Smooth muscle cell (in vitro differentiated cells): Measurements from ENCODE around the gene SLC16A5. TPM values are rescaled to one million over a fixed set of nuclear protein-coding genes. Genes with fewer than 3 reads are reported as not detected.
"Not testable (repeated sequence)": the region's sequence is repeated elsewhere in the genome, so short reads cannot be mapped to it uniquely, and the experiment has no call there.

Experiments used
- DNase-seq: peaks from one replicate; lab custom pipeline; 2025; ENCODE audit not compliant: unreplicated experiment; lab: John Stamatoyannopoulos, UW
- H2AFZ ChIP-seq: fragments of 200-600 bp; sonication (generic); 2 replicates; pipeline ENCODE4 v1.6.0; 2016; ENCODE audit warnings: antibody characterized with exemption, low read depth, mild to moderate bottlenecking
- H3F3A ChIP-seq: fragments of 200-600 bp; sonication (generic); 2 replicates; pipeline ENCODE4 v1.6.0; 2017; ENCODE audit warnings: antibody characterized with exemption, low read depth
- H3K27ac ChIP-seq: fragments of 200-600 bp; sonication (generic); 2 replicates; pipeline ENCODE4 v1.5.1; 2016; ENCODE audit warnings: low read depth, mild to moderate bottlenecking
- H3K27me3 ChIP-seq: fragments of 200-600 bp; sonication (generic); 2 replicates; pipeline ENCODE4 v1.6.1; 2016; ENCODE audit warnings: low read depth, mild to moderate bottlenecking
- H3K36me3 ChIP-seq: fragments of 200-600 bp; sonication (generic); 2 replicates; pipeline ENCODE4 v1.5.1; 2016; ENCODE audit warnings: low read depth
- H3K4me1 ChIP-seq: fragments of 200-600 bp; sonication (generic); 2 replicates; pipeline ENCODE4 v1.5.1; 2016; ENCODE audit warnings: low read depth
- H3K4me2 ChIP-seq: fragments of 200-600 bp; sonication (generic); 2 replicates; pipeline ENCODE4 v1.6.0; 2016; ENCODE audit warnings: mild to moderate bottlenecking
- H3K4me3 ChIP-seq: fragments of 200-600 bp; sonication (generic); 2 replicates; pipeline ENCODE4 v1.5.1; 2016; ENCODE audit warnings: mild to moderate bottlenecking
- H3K79me2 ChIP-seq: fragments of 200-600 bp; sonication (generic); 2 replicates; pipeline ENCODE4 v1.6.0; 2016; ENCODE audit warnings: low read depth, mild to moderate bottlenecking
- H3K9ac ChIP-seq: fragments of 200-600 bp; sonication (generic); 2 replicates; pipeline ENCODE4 v1.6.0; 2016; ENCODE audit warnings: low read depth
- H3K9me3 ChIP-seq: fragments of 200-600 bp; sonication (generic); replicated peaks from 2 replicates; pipeline ENCODE4 v1.5.1; 2016; ENCODE audit warnings: low read depth
- H4K20me1 ChIP-seq: fragments of 200-600 bp; sonication (generic); 2 replicates; pipeline ENCODE4 v1.6.0; 2016; ENCODE audit warnings: low read depth
- WGBS: methylation state at CpG from one replicate; pipeline ENCODE4 v1.1.7; 2016; ENCODE audit warnings: low lambda C conversion rate; 5-methylcytosine and 5-hydroxymethylcytosine counted together
- polyA plus RNA-seq: library from polyadenylated mRNA; unstranded; fragments of >200 nt; fragmentation: Nextera tagmentation; extraction: Ambion mirVana; gene quantifications from 2 replicates; pipeline ENCODE4 v1.2.1, GENCODE V29; 2016
- total RNA-seq: library from RNA; depleted of rRNA; stranded (reverse); fragments of >200 nt; gene quantifications from 2 replicates; pipeline ENCODE4 v1.2.3, GENCODE V29; 2014
- TF ChIP-seq, protein P1 (sequence below): fragments of 200-600 bp; sonication (generic); IDR thresholded peaks from 2 replicates; pipeline ENCODE4 v1.5.1; 2017; ENCODE audit warnings: borderline replicate concordance, mild to moderate bottlenecking, antibody characterized with exemption; ENCODE audit not compliant: insufficient read depth, poor library complexity, severe bottlenecking

Gene SLC16A5
- total and polyA plus RNA-seq, 2 experiments from 2014 or later = 17.1 to 22.0 TPM

DNA sequence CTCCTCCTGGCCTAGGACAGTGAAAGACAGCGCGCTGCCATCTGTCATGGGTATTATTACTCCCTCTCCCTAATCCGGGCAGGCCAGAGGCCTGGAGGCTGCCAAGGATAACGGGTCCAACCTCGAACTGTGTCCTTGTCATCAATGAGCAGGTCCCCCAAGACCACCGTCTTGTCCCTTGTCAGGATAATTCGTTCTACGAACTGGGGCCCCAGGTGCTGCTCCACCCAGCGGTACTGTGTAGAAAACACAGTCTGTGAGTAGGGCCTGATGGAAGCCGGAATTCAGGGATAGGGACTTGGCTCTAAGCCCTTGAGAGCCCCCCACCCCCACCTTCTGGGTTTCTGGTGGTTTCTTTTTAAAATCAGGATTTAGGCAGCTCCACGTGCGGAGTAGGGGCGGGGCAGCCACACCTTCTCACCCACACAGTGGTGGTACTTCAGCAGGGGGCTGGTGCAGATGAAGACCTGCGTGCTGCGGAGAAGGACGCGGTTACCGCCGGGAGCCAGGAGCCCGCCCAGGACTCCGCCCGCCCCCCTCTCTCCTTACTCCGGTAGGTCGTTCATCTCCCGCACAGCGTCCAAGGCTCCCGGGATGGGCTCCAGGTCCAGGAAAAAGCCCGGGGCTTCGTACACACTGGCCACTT, 43.0 kb downstream of the SLC16A5 start:
- peaks cover 5% of the 10 kb centered on the region for H3K4me1 ChIP-seq
- H3K9me3 ChIP-seq = no peaks in the 10 kb centered on the region
- H3K79me2 ChIP-seq = peaks cover 3% of the 10 kb centered on the region
- peak overlapping the region; percentile 76 for H3K9ac ChIP-seq
- H3K36me3 ChIP-seq = peaks cover 4% of the 10 kb centered on the region
- peak; percentile 49 for DNase-seq
- H3K27me3 ChIP-seq = no peaks in the 10 kb centered on the region
- 12% methylated on average over 25 of the region's 29 CpGs for whole genome bisulfite sequencing
- H4K20me1 ChIP-seq = peaks cover 12% of the 10 kb centered on the region
- H3F3A ChIP-seq = peaks cover 17% of the 10 kb centered on the region
- H3K4me3 ChIP-seq = peak overlapping the region; percentile 91
- TF ChIP-seq, protein P1, sequence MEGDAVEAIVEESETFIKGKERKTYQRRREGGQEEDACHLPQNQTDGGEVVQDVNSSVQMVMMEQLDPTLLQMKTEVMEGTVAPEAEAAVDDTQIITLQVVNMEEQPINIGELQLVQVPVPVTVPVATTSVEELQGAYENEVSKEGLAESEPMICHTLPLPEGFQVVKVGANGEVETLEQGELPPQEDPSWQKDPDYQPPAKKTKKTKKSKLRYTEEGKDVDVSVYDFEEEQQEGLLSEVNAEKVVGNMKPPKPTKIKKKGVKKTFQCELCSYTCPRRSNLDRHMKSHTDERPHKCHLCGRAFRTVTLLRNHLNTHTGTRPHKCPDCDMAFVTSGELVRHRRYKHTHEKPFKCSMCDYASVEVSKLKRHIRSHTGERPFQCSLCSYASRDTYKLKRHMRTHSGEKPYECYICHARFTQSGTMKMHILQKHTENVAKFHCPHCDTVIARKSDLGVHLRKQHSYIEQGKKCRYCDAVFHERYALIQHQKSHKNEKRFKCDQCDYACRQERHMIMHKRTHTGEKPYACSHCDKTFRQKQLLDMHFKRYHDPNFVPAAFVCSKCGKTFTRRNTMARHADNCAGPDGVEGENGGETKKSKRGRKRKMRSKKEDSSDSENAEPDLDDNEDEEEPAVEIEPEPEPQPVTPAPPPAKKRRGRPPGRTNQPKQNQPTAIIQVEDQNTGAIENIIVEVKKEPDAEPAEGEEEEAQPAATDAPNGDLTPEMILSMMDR = peak; percentile 30
- H3K27ac ChIP-seq = peak overlapping the region; percentile 73
- peak overlapping the region; percentile 85 for H2AFZ ChIP-seq
- peak overlapping the region; percentile 99 for H3K4me2 ChIP-seq

DNA sequence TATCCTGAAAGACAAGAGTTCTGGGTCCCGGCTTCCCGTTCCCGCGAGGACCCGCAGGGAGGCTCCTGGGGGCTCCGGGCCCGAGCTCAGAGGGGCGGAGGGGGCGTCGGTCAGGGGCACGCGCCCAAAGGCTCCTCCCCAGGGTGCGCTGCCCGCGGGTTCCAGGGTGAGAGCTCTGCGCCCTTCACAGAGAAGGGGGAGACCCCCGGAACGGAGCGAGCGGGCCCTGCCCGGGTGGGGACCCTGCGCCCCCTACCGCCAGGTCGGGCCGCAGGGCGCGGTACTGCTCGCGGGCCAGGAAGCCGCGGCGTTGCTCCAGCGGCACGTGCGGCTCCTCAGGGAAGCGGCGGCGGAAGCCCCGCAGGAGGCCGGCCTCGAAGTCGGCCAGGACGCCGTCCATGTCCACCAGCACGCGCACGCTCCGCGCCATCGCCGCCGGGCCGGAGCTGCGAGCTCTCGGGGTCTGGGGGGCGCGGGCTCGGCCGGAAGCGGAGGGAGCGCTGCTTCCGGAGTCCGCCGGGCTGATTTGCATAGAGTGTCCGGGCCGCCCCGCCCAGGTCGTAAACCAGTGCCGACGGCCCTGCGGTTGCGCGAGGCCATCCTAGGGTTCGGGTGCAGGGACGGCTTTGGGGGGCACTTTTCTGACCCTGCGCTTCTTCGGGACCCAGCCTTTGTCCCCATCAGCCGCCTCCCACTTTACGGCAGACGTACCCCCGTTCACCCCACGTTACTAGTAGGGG, 43.7 kb downstream of the SLC16A5 start, which contains the start of gene NT5C:
NT5C (minus strand) TSS at position 465 of the 740 bp plus-strand sequence; CDS start at position 430, 35 bp downstream.
- peaks cover 24% of the 10 kb centered on the region for H3F3A ChIP-seq
- no peaks in the 10 kb centered on the region for H3K9me3 ChIP-seq
- peak within 1 kb of the TSS; percentile 76 for H3K9ac ChIP-seq
- peaks cover 12% of the 10 kb centered on the region for H4K20me1 ChIP-seq
- WGBS = 2% methylated on average over 77 of the region's 82 CpGs
- no peaks in the 10 kb centered on the region for H3K27me3 ChIP-seq
- H2AFZ ChIP-seq = peak within 1 kb of the TSS; percentile 85
- peaks cover 5% of the 10 kb centered on the region for H3K4me1 ChIP-seq
- H3K79me2 ChIP-seq = peaks cover 3% of the 10 kb centered on the region
- H3K4me3 ChIP-seq = peak within 1 kb of the TSS; percentile 91
- H3K27ac ChIP-seq = peak within 1 kb of the TSS; percentile 73
- TF ChIP-seq, protein P1 = peak; percentile 80
- peak within 1 kb of the TSS; percentile 99 for H3K4me2 ChIP-seq
- peak; percentile 78 for DNase-seq
- H3K36me3 ChIP-seq = peaks cover 4% of the 10 kb centered on the region

- peak overlapping the region; percentile 91 for H3K4me3 ChIP-seq
- H3K36me3 ChIP-seq, DNase-seq, H3K9me3 ChIP-seq, H3K79me2 ChIP-seq, H3K27me3 ChIP-seq, H3K4me1 ChIP-seq: not testable (repeated sequence)
- peak overlapping the region; percentile 73 for H3K27ac ChIP-seq
- peaks cover 27% of the 10 kb centered on the region for H3F3A ChIP-seq
- H2AFZ ChIP-seq = peak overlapping the region; percentile 85
- peak overlapping the region; percentile 76 for H3K9ac ChIP-seq
- peak overlapping the region; percentile 99 for H3K4me2 ChIP-seq
- WGBS = 88% methylated on average over 40 of the region's 40 CpGs
- peaks cover 12% of the 10 kb centered on the region for H4K20me1 ChIP-seq
Measured at GRCh38 chr17:75132018-75133000, 44.6 kb downstream of the SLC16A5 start.
